ENCODE data around the gene NR3C1. TPM values are rescaled to one million over a fixed set of nuclear protein-coding genes. Genes with fewer than 3 reads are reported as not detected.

The NR3C1 gene
- total and polyA plus RNA-seq, 2 of the 13 experiments (the other 11 are each of a cell fraction or from before 2014, with no cell fraction given): 10.0 to 24.3 TPM

DNA sequence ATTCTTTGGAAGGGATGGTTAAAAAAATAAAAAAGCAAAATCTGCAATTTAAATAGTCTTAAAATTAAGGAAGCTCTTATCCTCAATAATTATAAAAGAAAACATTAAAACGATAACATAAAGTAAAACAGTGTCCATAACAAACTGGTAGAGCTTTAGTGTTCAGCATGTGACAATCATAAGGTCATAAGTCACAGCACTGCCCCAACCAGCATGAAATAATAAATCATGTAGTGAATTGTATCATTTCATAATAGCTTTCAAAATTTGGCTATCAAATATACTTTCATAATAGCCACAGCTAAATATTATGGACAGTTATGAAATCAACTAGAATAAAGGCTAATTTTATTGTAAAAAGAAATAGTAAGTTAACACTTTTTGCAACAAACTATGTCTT lies 10.0 kb downstream of the NR3C1 start:
- ATAC-seq: no peak
- Histone ChIP-seq H3K4me2 (ENCODE audit: low read depth, low read length) (no peak overlapping the region), H3K27me3 (ENCODE audit: control insufficient read depth in 1 of 2, insufficient read depth in 2 of 2, low read length in 2 of 2) (no peaks in the 10 kb centered on the region), H3K9me3 (ENCODE audit: low read length) (no peaks in the 10 kb centered on the region), H3K79me2 (ENCODE audit: insufficient read depth, low read length) (peaks cover 95% of the 10 kb centered on the region), H3K27ac (ENCODE audit: extremely low read length, insufficient read depth, low read length) (no peak overlapping the region), H3K4me1 (ENCODE audit: insufficient read depth, low read length) (peaks cover 53% of the 10 kb centered on the region), H2AFZ (ENCODE audit: low read length) (no peak overlapping the region), H4K20me1 (ENCODE audit: insufficient read depth, low read length) (no peaks in the 10 kb centered on the region), H3K4me3 (replicated peaks in 1 of 3; ENCODE audit: insufficient read depth in 1 of 3, low read depth in 2 of 3, low read length in 3 of 3) (no peak overlapping the region), H3K36me3 (replicated peaks in 1 of 2; ENCODE audit: control insufficient read depth in 1 of 2, insufficient read depth in 2 of 2, low read length in 2 of 2) (no peaks in the 10 kb centered on the region), H3K9ac (ENCODE audit: insufficient read depth, low read depth, low read length) (no peak overlapping the region)
- WGBS (ENCODE audit: low lambda C conversion rate): 88% methylated on average over 1 of the region's 1 CpG
- no TSS peak for BruUV-seq (replicated peaks)
- in situ Hi-C loops (cut with HindIII; ENCODE audit: extremely low pct_ligation_motif_present, low pct_unique_long_range_greater_than_20kb) (no loop called here), intact Hi-C loops (cut with micrococcal nuclease; ENCODE audit: unreplicated experiment) (no loop called here)
- no peak for DNase-seq (ENCODE audit: low spot score)
- POLR2A ChIA-PET: interaction anchor here (1.5 kb wide), 1 partner anchor 11 kb away, joined by 7 read pairs; the partner anchor contains the start of gene NR3C1
- FAIRE-seq: no peak
- CTCF ChIA-PET (ENCODE audit: low intra/inter-chr PET ratio, low total read pairs): no interaction called here
- TF ChIP-seq HDAC1 (CRISPR knock-in tag; IDR thresholded peaks at IDR 0.05): no peak
- no peak for TF ChIP-seq ZNF761 (CRISPR knock-in tag; conservative IDR thresholded peaks at IDR 0.05)
- no peak for TF ChIP-seq ZBTB8A (CRISPR knock-in tag; IDR thresholded peaks at IDR 0.05; ENCODE audit: borderline replicate concordance, low read depth)
- no peak for TF ChIP-seq ESRRA (CRISPR knock-in tag; IDR thresholded peaks at IDR 0.05; ENCODE audit: low read depth)
- TF ChIP-seq, protein P1, sequence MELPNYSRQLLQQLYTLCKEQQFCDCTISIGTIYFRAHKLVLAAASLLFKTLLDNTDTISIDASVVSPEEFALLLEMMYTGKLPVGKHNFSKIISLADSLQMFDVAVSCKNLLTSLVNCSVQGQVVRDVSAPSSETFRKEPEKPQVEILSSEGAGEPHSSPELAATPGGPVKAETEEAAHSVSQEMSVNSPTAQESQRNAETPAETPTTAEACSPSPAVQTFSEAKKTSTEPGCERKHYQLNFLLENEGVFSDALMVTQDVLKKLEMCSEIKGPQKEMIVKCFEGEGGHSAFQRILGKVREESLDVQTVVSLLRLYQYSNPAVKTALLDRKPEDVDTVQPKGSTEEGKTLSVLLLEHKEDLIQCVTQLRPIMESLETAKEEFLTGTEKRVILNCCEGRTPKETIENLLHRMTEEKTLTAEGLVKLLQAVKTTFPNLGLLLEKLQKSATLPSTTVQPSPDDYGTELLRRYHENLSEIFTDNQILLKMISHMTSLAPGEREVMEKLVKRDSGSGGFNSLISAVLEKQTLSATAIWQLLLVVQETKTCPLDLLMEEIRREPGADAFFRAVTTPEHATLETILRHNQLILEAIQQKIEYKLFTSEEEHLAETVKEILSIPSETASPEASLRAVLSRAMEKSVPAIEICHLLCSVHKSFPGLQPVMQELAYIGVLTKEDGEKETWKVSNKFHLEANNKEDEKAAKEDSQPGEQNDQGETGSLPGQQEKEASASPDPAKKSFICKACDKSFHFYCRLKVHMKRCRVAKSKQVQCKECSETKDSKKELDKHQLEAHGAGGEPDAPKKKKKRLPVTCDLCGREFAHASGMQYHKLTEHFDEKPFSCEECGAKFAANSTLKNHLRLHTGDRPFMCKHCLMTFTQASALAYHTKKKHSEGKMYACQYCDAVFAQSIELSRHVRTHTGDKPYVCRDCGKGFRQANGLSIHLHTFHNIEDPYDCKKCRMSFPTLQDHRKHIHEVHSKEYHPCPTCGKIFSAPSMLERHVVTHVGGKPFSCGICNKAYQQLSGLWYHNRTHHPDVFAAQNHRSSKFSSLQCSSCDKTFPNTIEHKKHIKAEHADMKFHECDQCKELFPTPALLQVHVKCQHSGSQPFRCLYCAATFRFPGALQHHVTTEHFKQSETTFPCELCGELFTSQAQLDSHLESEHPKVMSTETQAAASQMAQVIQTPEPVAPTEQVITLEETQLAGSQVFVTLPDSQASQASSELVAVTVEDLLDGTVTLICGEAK (IDR thresholded peaks at IDR 0.05): no peak
- TF ChIP-seq, protein P1 (CRISPR knock-in tag; IDR thresholded peaks at IDR 0.05): no peak
- no peak for TF ChIP-seq ARID2 (CRISPR knock-in tag; IDR thresholded peaks at IDR 0.05; ENCODE audit: borderline replicate concordance)
- no peak for TF ChIP-seq CEBPB (IDR thresholded peaks at IDR 0.05; ENCODE audit: borderline replicate concordance, low read depth, low read length)
- no peak for TF ChIP-seq ZNF460 (CRISPR knock-in tag; IDR thresholded peaks at IDR 0.05; ENCODE audit: borderline replicate concordance)
- TF ChIP-seq, protein P2, sequence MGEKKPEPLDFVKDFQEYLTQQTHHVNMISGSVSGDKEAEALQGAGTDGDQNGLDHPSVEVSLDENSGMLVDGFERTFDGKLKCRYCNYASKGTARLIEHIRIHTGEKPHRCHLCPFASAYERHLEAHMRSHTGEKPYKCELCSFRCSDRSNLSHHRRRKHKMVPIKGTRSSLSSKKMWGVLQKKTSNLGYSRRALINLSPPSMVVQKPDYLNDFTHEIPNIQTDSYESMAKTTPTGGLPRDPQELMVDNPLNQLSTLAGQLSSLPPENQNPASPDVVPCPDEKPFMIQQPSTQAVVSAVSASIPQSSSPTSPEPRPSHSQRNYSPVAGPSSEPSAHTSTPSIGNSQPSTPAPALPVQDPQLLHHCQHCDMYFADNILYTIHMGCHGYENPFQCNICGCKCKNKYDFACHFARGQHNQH (CRISPR knock-in tag; IDR thresholded peaks at IDR 0.05): no peak
- no peak for TF ChIP-seq ZNF20 (CRISPR knock-in tag; IDR thresholded peaks at IDR 0.05)
- no peak for TF ChIP-seq ZNF484 (CRISPR knock-in tag; IDR thresholded peaks at IDR 0.05; ENCODE audit: borderline replicate concordance, low read depth)
- no peak for TF ChIP-seq THRA (CRISPR knock-in tag; IDR thresholded peaks at IDR 0.05; ENCODE audit: borderline replicate concordance)
- TF ChIP-seq GZF1 (CRISPR knock-in tag; IDR thresholded peaks at IDR 0.05): no peak
- TF ChIP-seq SMAD3 (CRISPR knock-in tag; IDR thresholded peaks at IDR 0.05): no peak

Data from HepG2 (cell line).